Type B pancreatic cell (in vitro differentiated cells): ENCODE data around the gene TLE1. TPM values are rescaled to one million over a fixed set of nuclear protein-coding genes. Genes with fewer than 3 reads are reported as not detected.

Experiments used
- DNase-seq: peaks from one replicate; pipeline ENCODE4 v3.0.0; 2021; ENCODE audit warnings: mixed read lengths; ENCODE audit not compliant: unreplicated experiment; ENCODE audit errors: extremely low spot score
- H3K27ac Mint-ChIP-seq: 2 replicates; pipeline ENCODE4 v1.8.0; 2021; ENCODE audit warnings: mild to moderate bottlenecking, mixed read lengths
- H3K27me3 Mint-ChIP-seq: 2 replicates; pipeline ENCODE4 v1.8.0; 2021; ENCODE audit warnings: mixed read lengths
- H3K36me3 Mint-ChIP-seq: 2 replicates; pipeline ENCODE4 v1.8.0; 2021; ENCODE audit warnings: mixed read lengths
- H3K4me1 Mint-ChIP-seq: one replicate; pipeline ENCODE4 v1.8.0; 2021; ENCODE audit warnings: mixed read lengths; ENCODE audit not compliant: unreplicated experiment
- H3K4me3 Mint-ChIP-seq: 2 replicates; pipeline ENCODE4 v1.8.0; 2021; ENCODE audit warnings: mild to moderate bottlenecking, mixed read lengths
- H3K9me3 Mint-ChIP-seq: 2 replicates; pipeline ENCODE4 v1.8.0; 2021; ENCODE audit warnings: mixed read lengths
- CTCF ChIP-seq: fragments of 200-600 bp; sonication (generic); conservative IDR thresholded peaks from 2 replicates; pipeline ENCODE4 v1.5.0; 2021; ENCODE audit warnings: antibody characterized with exemption, mild to moderate bottlenecking
- total RNA-seq: library from RNA; stranded (reverse); gene quantifications from 2 replicates; pipeline ENCODE4 v1.2.1, GENCODE V29; 2021; ENCODE audit warnings: low replicate concordance

TLE1 gene
- total RNA-seq, 1 donor from 2014 or later: 99.6 TPM

GRCh38 chr9:81602887-81603680 lies 86.3 kb downstream of the TLE1 start:
- Mint-ChIP-seq H3K27ac (no peak overlapping the region), H3K36me3 (peaks cover 78% of the 10 kb centered on the region), H3K9me3 (no peaks in the 10 kb centered on the region), H3K4me1 (peaks cover 30% of the 10 kb centered on the region), H3K4me3 (no peak overlapping the region), H3K27me3 (peaks cover 5% of the 10 kb centered on the region)
- no peak for TF ChIP-seq CTCF
- DNase-seq: no peak

- peaks cover 5% of the 10 kb centered on the region for H3K27me3 Mint-ChIP-seq
- no peak for TF ChIP-seq CTCF
- no peaks in the 10 kb centered on the region for H3K9me3 Mint-ChIP-seq
- no peak overlapping the region for H3K27ac Mint-ChIP-seq
- DNase-seq: no peak
- H3K4me1 Mint-ChIP-seq: peaks cover 36% of the 10 kb centered on the region
- peaks cover 73% of the 10 kb centered on the region for H3K36me3 Mint-ChIP-seq
- H3K4me3 Mint-ChIP-seq: no peak overlapping the region
Observed at GRCh38 chr9:81601639-81602623, 87.4 kb downstream of the TLE1 start.

- Mint-ChIP-seq H3K27ac (no peak overlapping the region), H3K36me3 (peaks cover 73% of the 10 kb centered on the region), H3K9me3 (no peaks in the 10 kb centered on the region), H3K4me1 (peaks cover 49% of the 10 kb centered on the region), H3K4me3 (no peak overlapping the region), H3K27me3 (peaks cover 5% of the 10 kb centered on the region)
- DNase-seq: no peak
- no peak for TF ChIP-seq CTCF
Observed at GRCh38 chr9:81600631-81601030, 88.7 kb downstream of the TLE1 start.

- no peak overlapping the region for H3K27ac Mint-ChIP-seq
- peaks cover 5% of the 10 kb centered on the region for H3K27me3 Mint-ChIP-seq
- H3K9me3 Mint-ChIP-seq: peaks cover 4% of the 10 kb centered on the region
- no peak for DNase-seq
- TF ChIP-seq CTCF: no peak
- peaks cover 71% of the 10 kb centered on the region for H3K36me3 Mint-ChIP-seq
- no peak overlapping the region for H3K4me3 Mint-ChIP-seq
- H3K4me1 Mint-ChIP-seq: peaks cover 44% of the 10 kb centered on the region
Observed at GRCh38 chr9:81599837-81600236, 89.5 kb downstream of the TLE1 start.

- peaks cover 72% of the 10 kb centered on the region for H3K36me3 Mint-ChIP-seq
- H3K9me3 Mint-ChIP-seq: peaks cover 8% of the 10 kb centered on the region
- no peak for DNase-seq
- TF ChIP-seq CTCF: no peak
- H3K27me3 Mint-ChIP-seq: peaks cover 5% of the 10 kb centered on the region
- no peak overlapping the region for H3K4me3 Mint-ChIP-seq
- H3K27ac Mint-ChIP-seq: no peak overlapping the region
- peaks cover 34% of the 10 kb centered on the region for H3K4me1 Mint-ChIP-seq
Observed at GRCh38 chr9:81598811-81599210, 90.5 kb downstream of the TLE1 start.
